ENCODE data around the gene FGGY.

DNA sequence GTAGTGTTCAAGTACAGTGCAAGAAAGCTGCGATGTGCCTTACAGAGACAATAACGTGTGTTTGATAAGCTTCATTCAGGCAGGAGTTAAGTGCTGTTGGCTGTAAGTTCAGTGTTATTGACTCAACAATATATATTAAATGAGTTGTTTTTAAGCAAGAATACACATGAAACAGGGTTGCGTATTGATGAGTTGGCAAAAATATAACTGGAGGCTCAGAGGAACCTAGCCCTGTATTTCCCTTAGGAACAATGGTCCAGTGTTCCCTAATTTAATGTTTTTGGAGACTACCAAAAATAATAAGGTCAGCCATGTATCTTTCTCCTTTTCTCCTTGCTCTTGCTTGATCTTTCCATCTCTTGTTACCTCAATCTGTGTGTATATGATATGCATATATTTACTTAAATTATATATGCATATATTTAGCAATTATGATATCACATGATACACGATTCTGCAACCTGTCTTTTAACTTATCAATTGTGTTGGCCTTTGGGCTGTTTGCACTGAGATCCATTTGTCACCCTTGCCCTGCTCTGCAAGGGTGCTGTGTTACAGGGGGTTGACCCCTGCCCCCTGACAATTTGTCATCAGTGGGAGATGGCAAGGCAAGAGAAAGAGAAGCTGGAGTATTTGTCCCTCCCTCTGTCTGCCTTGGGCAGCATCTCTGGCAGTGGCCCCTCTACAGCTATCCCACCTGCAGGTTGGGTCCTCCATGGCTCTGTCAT lies 109.7 kb downstream of the FGGY start:
- TF ChIP-seq POLR2A (IDR thresholded peaks at IDR 0.05; ENCODE audit: low read length) (no peak), GATA1 (IDR thresholded peaks at IDR 0.05; ENCODE audit: low read depth, low read length) (no peak)
